ENCODE measurements around the gene C9orf72.
"Not testable (repeated sequence)": the region's sequence is repeated elsewhere in the genome, so short reads cannot be mapped to it uniquely, and the experiment has no call there.

DNA sequence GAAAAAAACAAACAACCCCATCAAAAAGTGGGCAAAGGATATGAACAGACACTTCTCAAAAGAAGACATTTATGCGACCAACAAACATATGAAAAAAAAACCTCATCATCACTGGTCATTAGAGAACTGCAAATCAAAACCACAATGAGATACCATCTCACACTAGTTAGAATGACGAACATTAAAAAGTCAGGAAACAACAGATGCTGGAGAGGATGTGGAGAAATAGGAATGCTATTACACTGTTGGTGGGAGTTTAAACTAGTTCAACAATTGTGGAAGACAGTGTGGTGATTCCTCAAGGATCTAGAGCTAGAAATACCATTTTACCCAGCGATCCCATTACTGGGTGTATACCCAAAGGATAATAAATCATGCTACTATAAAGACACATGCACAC, 72.4 kb downstream of the C9orf72 start:
- TF ChIP-seq POLR2AphosphoS5 (IDR thresholded peaks at IDR 0.05; ENCODE audit: low read depth, low read length); POLR2A (IDR thresholded peaks at IDR 0.05; ENCODE audit: low read depth, low read length); TAF1 (IDR thresholded peaks at IDR 0.05; ENCODE audit: borderline replicate concordance, low read depth, low read length): not testable (repeated sequence)

All from GM12892 (cell line).